Esophagus squamous epithelium (tissue), 5 donors: ENCODE data around the gene HDHD5. TPM values are rescaled to one million over a fixed set of nuclear protein-coding genes. Genes with fewer than 3 reads are reported as not detected.

Source experiments
- DNase-seq: peaks from one replicate; lab custom pipeline; 2025; lab: John Stamatoyannopoulos, UW
- H3K27ac ChIP-seq, 4 donors: fragments of 200-600 bp; sonication (generic); one replicate each; pipeline ENCODE4 v1.5.1; 2016 to 2019; ENCODE audit warnings: mild to moderate bottlenecking in 1 of 4
- H3K27me3 ChIP-seq, 4 donors: fragments of 200-600 bp; sonication (generic); 1 replicate in 3 of 4; 2 replicates in 1 of 4; pipeline versions ENCODE4 v1.5.1 to v1.6.0; 2017 to 2021; ENCODE audit warnings: antibody characterized with exemption in 1 of 4
- H3K36me3 ChIP-seq, 3 donors: fragments of 200-600 bp; sonication (generic); one replicate each; pipeline ENCODE4 v1.5.1; 2016 to 2019
- H3K4me1 ChIP-seq, 3 donors: fragments of 200-600 bp; sonication (generic); one replicate each; pipeline ENCODE4 v1.5.1; 2017 to 2019
- H3K4me3 ChIP-seq, 4 donors: fragments of 200-600 bp; sonication (generic); 1 replicate in 3 of 4; 2 replicates in 1 of 4; pipeline ENCODE4 v1.5.1; 2016 to 2019; ENCODE audit warnings: mild to moderate bottlenecking in 2 of 4, moderate library complexity in 1 of 4
- H3K9me3 ChIP-seq, 3 donors: fragments of 200-600 bp; sonication (generic); one replicate each; pipeline ENCODE4 v1.5.1; 2016 to 2019
- CTCF ChIP-seq, 6 experiments: fragments of 450-650 bp in 4 of 6; fragments of 200-600 bp in 2 of 6; sonication (generic) in 2 of 6; IDR thresholded peaks; one replicate each; pipeline ENCODE4 v1.5.1; 2016 to 2019; ENCODE audit warnings: antibody characterized with exemption in 6 of 6, mild to moderate bottlenecking in 4 of 6, moderate library complexity in 4 of 6
- POLR2A ChIP-seq, 4 donors: fragments of 450-650 bp; IDR thresholded peaks; one replicate each; pipeline ENCODE4 v1.6.1; 2017; ENCODE audit warnings: antibody characterized with exemption in 4 of 4, mild to moderate bottlenecking in 4 of 4, moderate library complexity in 3 of 4
- WGBS, 2 donors: methylation state at CpG; one replicate each; pipeline ENCODE4 v1.1.5; 2018; 5-methylcytosine and 5-hydroxymethylcytosine counted together
- intact Hi-C: fragments of 100-400 bp; cut with DNase I; formaldehyde crosslinking; loops from one replicate; pipeline ENCODE4 v1.15.0; 2022
- total RNA-seq, 4 donors: library from RNA; depleted of rRNA; stranded (reverse); fragments of >200 nt; gene quantifications; one replicate each; pipeline ENCODE4 v1.1.0, GENCODE V29; 2016
- donor health status: DM: yes; HTN: yes; CAD: no.

HDHD5 gene
- total RNA-seq, 4 donors from 2014 or later, result 23.2 to 40.4 (median 36.2) TPM

- no peaks in the 10 kb centered on the region for H3K27me3 ChIP-seq
- H3K4me3 ChIP-seq, result no peak overlapping the region
- H3K36me3 ChIP-seq, result peaks cover 10 to 80% (median 11%) of the 10 kb centered on the region in 3 donors
- intact Hi-C loops, result no loop called here
- no peaks in the 10 kb centered on the region for H3K9me3 ChIP-seq
- peaks cover 0 to 14% (median 0%) of the 10 kb centered on the region in 3 donors for H3K4me1 ChIP-seq
- no peak overlapping the region for H3K27ac ChIP-seq
- WGBS, 2 donors, result 83 to 100% methylated on average over 1 to 3 of the region's 8 CpGs
- TF ChIP-seq POLR2A (IDR thresholded peaks at IDR 0.05), result no peak
- no peak for TF ChIP-seq CTCF (IDR thresholded peaks at IDR 0.05)
- DNase-seq, result no peak
These were observed 13.9 kb downstream of the HDHD5 start for GRCh38 chr22:17145021-17145680.

DNA sequence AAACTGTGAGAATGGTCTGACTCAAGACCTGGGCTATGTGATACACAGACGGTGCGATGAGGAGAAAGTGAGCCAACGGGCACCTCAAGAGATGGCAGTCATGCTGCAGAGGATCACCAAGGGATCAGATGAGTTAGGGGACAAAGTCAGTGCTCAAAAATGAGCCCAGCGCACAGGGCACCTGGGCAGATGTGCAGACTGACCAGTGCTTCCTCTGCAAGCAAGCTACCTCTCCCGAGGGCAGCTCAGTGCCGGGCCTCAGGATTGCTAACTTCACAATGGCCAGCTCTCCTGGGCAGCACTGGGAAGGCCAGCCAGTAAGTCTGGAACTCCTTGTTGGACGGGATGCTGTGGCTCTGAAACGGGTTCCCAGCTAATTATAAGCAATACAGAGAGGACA is 15.3 kb downstream of the HDHD5 start:
- Histone ChIP-seq H3K36me3 (peaks cover 10 to 86% (median 11%) of the 10 kb centered on the region in 3 donors), H3K4me3 (no peak overlapping the region), H3K9me3 (no peaks in the 10 kb centered on the region), H3K27me3 (no peaks in the 10 kb centered on the region), H3K4me1 (peaks cover 0 to 5% (median 0%) of the 10 kb centered on the region in 3 donors), H3K27ac (no peak overlapping the region)
- 85 to 99% methylated on average over 5 to 6 of the region's 8 CpGs for WGBS, 2 donors
- no peak for DNase-seq
- TF ChIP-seq CTCF (IDR thresholded peaks at IDR 0.05) (no peak), POLR2A (IDR thresholded peaks at IDR 0.05) (no peak)
- intact Hi-C loops, result no loop called here

GRCh38 chr22:17143101-17143500 is 16.0 kb downstream of the HDHD5 start:
- no peak for DNase-seq
- Histone ChIP-seq H3K27me3 (no peaks in the 10 kb centered on the region), H3K4me3 (no peak overlapping the region), H3K27ac (no peak overlapping the region), H3K36me3 (peaks cover 10 to 86% (median 12%) of the 10 kb centered on the region in 3 donors), H3K9me3 (no peaks in the 10 kb centered on the region), H3K4me1 (no peaks in the 10 kb centered on the region)
- intact Hi-C loops, result no loop called here
- no peak for TF ChIP-seq POLR2A (IDR thresholded peaks at IDR 0.05)
- no peak for TF ChIP-seq CTCF (IDR thresholded peaks at IDR 0.05)
- 83 to 87% methylated on average over 8 to 9 of the region's 9 CpGs for WGBS, 2 donors

DNA sequence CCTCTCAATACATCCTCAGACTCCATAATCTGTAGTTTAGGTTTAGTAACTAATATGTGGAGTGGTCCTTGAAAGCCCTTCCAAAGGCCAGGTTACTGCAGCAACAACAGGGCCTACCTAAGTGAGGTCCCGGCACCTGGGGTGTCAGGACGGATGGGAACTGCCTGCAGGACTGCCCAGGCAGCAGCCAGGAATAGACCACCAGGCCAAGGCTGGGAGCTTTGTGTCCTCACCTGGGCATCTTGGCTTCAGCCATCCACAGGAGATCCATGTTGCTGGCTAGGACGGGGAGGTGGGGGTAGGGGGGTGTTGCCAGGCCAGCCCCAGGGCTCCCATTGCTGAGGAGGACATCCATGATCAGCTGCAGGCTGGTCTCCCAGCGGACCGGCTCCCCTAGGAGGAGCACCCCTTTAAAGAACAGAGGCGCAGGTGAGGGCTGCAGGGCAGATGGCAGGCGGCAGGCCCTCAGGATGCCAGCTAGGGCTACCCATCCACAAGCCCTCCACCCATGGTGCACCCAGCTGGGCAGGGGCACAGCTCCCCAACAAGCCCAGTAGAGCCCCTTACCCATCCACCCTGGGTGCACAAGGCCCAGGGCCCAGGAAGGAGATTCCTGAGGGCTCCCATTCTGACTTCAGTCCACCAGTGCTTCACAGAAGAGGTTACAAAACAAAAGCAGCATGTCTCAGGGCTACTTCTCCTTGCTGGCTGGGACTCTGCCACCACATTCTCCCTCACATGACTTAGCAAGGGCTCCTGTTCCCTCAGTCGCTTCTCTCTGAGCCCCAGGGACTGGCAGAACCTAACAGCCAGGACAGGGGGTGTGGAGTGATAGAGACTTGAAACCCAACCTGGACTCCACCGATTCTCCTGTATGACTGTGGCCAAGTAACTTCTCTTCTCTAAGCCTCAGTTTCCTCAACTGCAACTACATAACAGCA is 18.0 kb downstream of the HDHD5 start:
- Histone ChIP-seq H3K9me3 (no peaks in the 10 kb centered on the region), H3K36me3 (peaks cover 11 to 93% (median 17%) of the 10 kb centered on the region in 3 donors), H3K27me3 (no peaks in the 10 kb centered on the region), H3K27ac (no peak overlapping the region), H3K4me1 (no peaks in the 10 kb centered on the region), H3K4me3 (no peak overlapping the region)
- 92 to 93% methylated on average over 2 to 6 of the region's 9 CpGs for WGBS, 2 donors
- no peak for DNase-seq
- TF ChIP-seq POLR2A (IDR thresholded peaks at IDR 0.05) (no peak), CTCF (IDR thresholded peaks at IDR 0.05) (no peak)
- intact Hi-C loops, result no loop called here

GRCh38 chr22:17140022-17140421 is 19.1 kb downstream of the HDHD5 start:
- H3K4me1 ChIP-seq, result no peaks in the 10 kb centered on the region
- H3K36me3 ChIP-seq, result peaks cover 11 to 94% (median 14%) of the 10 kb centered on the region in 3 donors
- DNase-seq, result no peak
- no peak overlapping the region for H3K27ac ChIP-seq
- no peak for TF ChIP-seq CTCF (IDR thresholded peaks at IDR 0.05)
- TF ChIP-seq POLR2A (IDR thresholded peaks at IDR 0.05), result no peak
- H3K27me3 ChIP-seq, result no peaks in the 10 kb centered on the region
- 55 to 80% methylated on average over 3 to 5 of the region's 8 CpGs for WGBS, 2 donors
- H3K9me3 ChIP-seq, result no peaks in the 10 kb centered on the region
- intact Hi-C loops, result no loop called here
- no peak overlapping the region for H3K4me3 ChIP-seq
